ENCODE data around the gene SLC25A26.
"Not testable (repeated sequence)": the region's sequence is repeated elsewhere in the genome, so short reads cannot be mapped to it uniquely, and the experiment has no call there.

The SLC25A26 gene

GRCh38 chr3:66269411-66269810 is 48.6 kb downstream of the SLC25A26 start:
- DNase-seq (ENCODE audit: low spot score) = no peak

GRCh38 chr3:66270288-66270687 is 49.5 kb downstream of the SLC25A26 start:
- DNase-seq (ENCODE audit: low spot score) = no peak

GRCh38 chr3:66270701-66271100 is 49.9 kb downstream of the SLC25A26 start:
- DNase-seq (ENCODE audit: low spot score) = no peak

- DNase-seq (ENCODE audit: low spot score) = no peak
These were observed 50.4 kb downstream of the SLC25A26 start for GRCh38 chr3:66271231-66271630.

- DNase-seq (ENCODE audit: low spot score) = no peak
These were observed 51.2 kb downstream of the SLC25A26 start for GRCh38 chr3:66272016-66272415.

- not testable (repeated sequence) for DNase-seq (ENCODE audit: low spot score)
These were observed 54.0 kb downstream of the SLC25A26 start for GRCh38 chr3:66274837-66275236.

- peak; percentile 57 for DNase-seq (ENCODE audit: low spot score)
These were observed 56.0 kb downstream of the SLC25A26 start for GRCh38 chr3:66276705-66277274.

- no peak for DNase-seq (ENCODE audit: low spot score)
These were observed 58.4 kb downstream of the SLC25A26 start for GRCh38 chr3:66279168-66279567.

- DNase-seq (ENCODE audit: low spot score) = no peak
These were observed 59.5 kb downstream of the SLC25A26 start for GRCh38 chr3:66280304-66280703.

GRCh38 chr3:66291922-66292321 is 71.1 kb downstream of the SLC25A26 start:
- not testable (repeated sequence) for DNase-seq (ENCODE audit: low spot score)

- DNase-seq (ENCODE audit: low spot score) = no peak
These were observed 76.6 kb downstream of the SLC25A26 start for GRCh38 chr3:66297260-66297873.

- peak; percentile 26 for DNase-seq (ENCODE audit: low spot score)
These were observed 77.1 kb downstream of the SLC25A26 start for GRCh38 chr3:66297900-66298299.

GRCh38 chr3:66298591-66298990 is 77.8 kb downstream of the SLC25A26 start:
- DNase-seq (ENCODE audit: low spot score) = no peak

- not testable (repeated sequence) for DNase-seq (ENCODE audit: low spot score)
These were observed 78.3 kb downstream of the SLC25A26 start for GRCh38 chr3:66299085-66299484.

GRCh38 chr3:66299891-66300290 is 79.1 kb downstream of the SLC25A26 start:
- no peak for DNase-seq (ENCODE audit: low spot score)

- DNase-seq (ENCODE audit: low spot score) = no peak
These were observed 81.5 kb downstream of the SLC25A26 start for GRCh38 chr3:66302288-66302687.

GRCh38 chr3:66303491-66303901 is 82.7 kb downstream of the SLC25A26 start:
- DNase-seq (ENCODE audit: low spot score) = no peak

- DNase-seq (ENCODE audit: low spot score) = no peak
These were observed 83.5 kb downstream of the SLC25A26 start for GRCh38 chr3:66304293-66304692.

GRCh38 chr3:66306086-66306485 is 85.3 kb downstream of the SLC25A26 start:
- DNase-seq (ENCODE audit: low spot score) = not testable (repeated sequence)

GRCh38 chr3:66306991-66307390 is 86.2 kb downstream of the SLC25A26 start:
- not testable (repeated sequence) for DNase-seq (ENCODE audit: low spot score)

- DNase-seq (ENCODE audit: low spot score) = no peak
These were observed 91.2 kb downstream of the SLC25A26 start for GRCh38 chr3:66312039-66312438.

GRCh38 chr3:66314455-66314854 is 93.7 kb downstream of the SLC25A26 start:
- no peak for DNase-seq (ENCODE audit: low spot score)

- no peak for DNase-seq (ENCODE audit: low spot score)
These were observed 97.1 kb downstream of the SLC25A26 start for GRCh38 chr3:66317750-66318376.

GRCh38 chr3:66320390-66320789 is 99.6 kb downstream of the SLC25A26 start:
- DNase-seq (ENCODE audit: low spot score) = no peak
